ENCODE results near the gene TMCO4.

- no peak for TF ChIP-seq POLR2A (IDR thresholded peaks at IDR 0.05; ENCODE audit: low read length)
- TF ChIP-seq GATA1 (IDR thresholded peaks at IDR 0.05; ENCODE audit: low read depth, low read length), result no peak
Observed at GRCh38 chr1:19811206-19811851, 11.6 kb upstream of the TMCO4 start.

Measured in erythroblast (primary cell).